Heart right ventricle (tissue), 16 donors: ENCODE data around the gene TCF15. TPM values are rescaled to one million over a fixed set of nuclear protein-coding genes. Genes with fewer than 3 reads are reported as not detected.

Experiments used
- ATAC-seq, 8 donors: fragments of 200-7000 bp; cut with Tn5 transposase; one replicate each; pipeline ENCODE4 v1.9.1; 2020; ENCODE audit warnings: mild to moderate bottlenecking in 8 of 8, moderate library complexity in 8 of 8, moderate number of reproducible peaks in 1 of 8
- DNase-seq, 2 donors: peaks; one replicate each; pipeline ENCODE4 v3.0.0-alpha.2; 2020
- H3K27ac ChIP-seq, 10 donors: fragments of 200-600 bp; sonication (generic) in 2 of 10; one replicate each; pipeline versions ENCODE4 v1.5.0 to v1.8.0; 2020 to 2022; ENCODE audit warnings: mild to moderate bottlenecking in 3 of 10
- H3K27me3 ChIP-seq, 7 donors: fragments of 200-600 bp; one replicate each; pipeline ENCODE4 v1.8.0; 2021 to 2022; ENCODE audit warnings: mild to moderate bottlenecking in 2 of 7
- H3K36me3 ChIP-seq, 9 donors: fragments of 200-600 bp; sonication (generic) in 1 of 9; one replicate each; pipeline versions ENCODE4 v1.5.0 to v1.8.0; 2020 to 2022; ENCODE audit warnings: mild to moderate bottlenecking in 2 of 9
- H3K4me1 ChIP-seq, 9 donors: fragments of 200-600 bp; sonication (generic) in 1 of 9; one replicate each; pipeline versions ENCODE4 v1.5.0 to v1.8.0; 2020 to 2022; ENCODE audit warnings: mild to moderate bottlenecking in 4 of 9
- H3K4me3 ChIP-seq, 10 donors: fragments of 200-600 bp; sonication (generic) in 2 of 10; one replicate each; pipeline versions ENCODE4 v1.5.0 to v1.8.0; 2020 to 2022; ENCODE audit warnings: mild to moderate bottlenecking in 7 of 10, moderate library complexity in 2 of 10
- H3K9me3 ChIP-seq, 11 donors: fragments of 200-600 bp in 10 of 11; sonication (generic) in 2 of 11; one replicate each; pipeline versions ENCODE4 v1.5.0 to v1.8.0; 2013 to 2022; ENCODE audit warnings: mild to moderate bottlenecking in 2 of 11, control low read depth in 1 of 11, moderate library complexity in 1 of 11
- CTCF ChIP-seq, 9 donors: fragments of 200-600 bp; sonication (generic) in 2 of 9; IDR thresholded peaks; one replicate each; pipeline versions ENCODE4 v1.5.0 to v1.8.0; 2021 to 2022; ENCODE audit warnings: antibody characterized with exemption in 9 of 9, mild to moderate bottlenecking in 5 of 9, moderate library complexity in 1 of 9
- WGBS, 2 donors: extraction: QIAGEN DNeasy Blood & Tissue Kit; methylation state at CpG; one replicate each; pipeline ENCODE4 v1.1.7; 2013; ENCODE audit warnings: inconsistent platforms in 1 of 2; 5-methylcytosine and 5-hydroxymethylcytosine counted together
- intact Hi-C, 10 donors: fragments of 100-400 bp; cut with DNase I; formaldehyde crosslinking; loops; one replicate each; pipeline versions ENCODE4 v1.11.1 to v1.14.2; 2022
- polyA plus RNA-seq, 2 donors: library from polyadenylated mRNA; stranded (reverse); fragments of 200-250 nt; gene quantifications; one replicate each; pipeline ENCODE4 v1.2.3, GENCODE V29; 2013
- total RNA-seq, 10 donors: library from RNA; stranded (reverse); fragmentation: NEBNext Ultra II Directional in 3 of 10; extraction: Animal tissue kit (Norgen Biotek cat#: 25700) in 3 of 10; gene quantifications; one replicate each; pipeline versions ENCODE4 v1.2.1 to v1.2.4, GENCODE V29; 2021 to 2023
- donor health status: Arrhythmogenic right ventricular cardiomyopathy.
- donor health status: ischemic (EF 13 %, LVEDD 7.1; RV severe dilation, severe dysfunction).
- donor health status: healthy with polysubstance abuse.
- donor health status: DM: no; HTN: yes; CAD: no.
- donor health status: DM: no; HTN: no; CAD: no.
- donor health status: ischemic (EF 25% LVEDD 6.9; RV normal size, moderate dysfunction).
- donor health status: ischemic (EF 25% LVEDD 5.7; RV mildly dilated, moderate dysfunction).
- donor health status: healthy.
- donor health status: DM: yes; HTN: yes; CAD: no.
- donor health status: Ischemic cardiomyopathy.
- donor health status: ischemic (EF 35%, LVEDD 5.7; RV mildly dilated, moderate dysfunction).
- donor health status: nonischemic (EF 11% LVEDD 7.7; RV severe dilation, severe dysfunction).
- donor health status: DM: yes; HTN: yes; CAD: no.
- donor health status: PGD.
- donor health status: ischemic (EF 29% LVEDD 5.4; RV normal size, mild dysfunction).
- donor health status: nonischemic (EF 23%, LVEDD 6.1; RV moderate dilation, normal function).

The TCF15 gene
- total and polyA plus RNA-seq, 12 donors, result 4.6 to 41.0 (median 8.4) TPM

- TF ChIP-seq CTCF (IDR thresholded peaks at IDR 0.05), result no peak
- H3K4me3 ChIP-seq, result peak overlapping the region in 7 of 10 donors; percentile 30 to 77 (median 62)
- ATAC-seq (peak in 3 of 8 donors; percentile 18 to 27 (median 22)), DNase-seq (no peak)
- 31 to 38% methylated on average over 8 of the region's 8 CpGs for WGBS, 2 donors
- peaks cover 0 to 14% (median 0%) of the 10 kb centered on the region in 9 donors for H3K36me3 ChIP-seq
- H3K9me3 ChIP-seq, result no peaks in the 10 kb centered on the region
- peaks cover 0 to 35% (median 9%) of the 10 kb centered on the region in 9 donors for H3K4me1 ChIP-seq
- intact Hi-C loops, result loop anchor here in 1 of 10 donors (2.0 kb wide), 1 partner anchor 49 kb away; no protein-coding TSS in a partner anchor
- peaks cover 0 to 50% (median 3%) of the 10 kb centered on the region in 7 donors for H3K27me3 ChIP-seq
- peak overlapping the region in 9 of 10 donors; percentile 2 to 77 (median 62) for H3K27ac ChIP-seq
These were observed 1.7 kb upstream of the TCF15 start for GRCh38 chr20:611843-612185.

- intact Hi-C loops, result loop anchor here in 1 of 10 donors (2.0 kb wide), 1 partner anchor 48 kb away; no protein-coding TSS in a partner anchor
- peaks cover 0 to 50% (median 3%) of the 10 kb centered on the region in 7 donors for H3K27me3 ChIP-seq
- no peak for TF ChIP-seq CTCF (IDR thresholded peaks at IDR 0.05)
- ATAC-seq (no peak), DNase-seq (no peak)
- H3K36me3 ChIP-seq, result peaks cover 0 to 14% (median 0%) of the 10 kb centered on the region in 9 donors
- no peaks in the 10 kb centered on the region for H3K9me3 ChIP-seq
- peak overlapping the region in 9 of 10 donors; percentile 36 to 77 (median 62) for H3K4me3 ChIP-seq
- H3K4me1 ChIP-seq, result peaks cover 2 to 40% (median 15%) of the 10 kb centered on the region in 9 donors
- H3K27ac ChIP-seq, result peak overlapping the region in 9 of 10 donors; percentile 2 to 77 (median 62)
- WGBS, 2 donors, result 41 to 49% methylated on average over 24 of the region's 24 CpGs
These were observed 1.1 kb upstream of the TCF15 start for GRCh38 chr20:611047-611842.

GRCh38 chr20:609371-609964, 641 bp downstream of the TCF15 start:
- Histone ChIP-seq H3K36me3 (peaks cover 0 to 19% (median 0%) of the 10 kb centered on the region in 9 donors), H3K27ac (peak overlapping the region; percentile 76 to 94 (median 89)), H3K4me1 (peaks cover 14 to 58% (median 32%) of the 10 kb centered on the region in 9 donors), H3K4me3 (peak overlapping the region; percentile 56 to 77 (median 64)), H3K9me3 (no peaks in the 10 kb centered on the region), H3K27me3 (peaks cover 0 to 50% (median 3%) of the 10 kb centered on the region in 7 donors)
- intact Hi-C loops, result loop anchor here in 3 of 10 donors (5.0 kb wide), 1 partner anchor 37 kb away; no protein-coding TSS in a partner anchor
- ATAC-seq (no peak), DNase-seq (no peak)
- no peak for TF ChIP-seq CTCF (IDR thresholded peaks at IDR 0.05)
- WGBS, 2 donors, result 8 to 10% methylated on average over 53 of the region's 54 CpGs

GRCh38 chr20:608970-609369, 1.1 kb downstream of the TCF15 start:
- WGBS, 2 donors, result 56 to 67% methylated on average over 8 of the region's 8 CpGs
- peak overlapping the region; percentile 56 to 77 (median 64) for H3K4me3 ChIP-seq
- intact Hi-C loops, result loop anchor here in 3 of 10 donors (5.0 kb wide), 1 partner anchor 37 kb away; no protein-coding TSS in a partner anchor
- peaks cover 0 to 24% (median 0%) of the 10 kb centered on the region in 9 donors for H3K36me3 ChIP-seq
- H3K9me3 ChIP-seq, result no peaks in the 10 kb centered on the region
- peaks cover 0 to 50% (median 3%) of the 10 kb centered on the region in 7 donors for H3K27me3 ChIP-seq
- peaks cover 19 to 63% (median 37%) of the 10 kb centered on the region in 9 donors for H3K4me1 ChIP-seq
- H3K27ac ChIP-seq, result peak overlapping the region; percentile 76 to 94 (median 89)
- ATAC-seq (no peak), DNase-seq (no peak)
- no peak for TF ChIP-seq CTCF (IDR thresholded peaks at IDR 0.05)
